ENCODE results near the gene FTCD. TPM values are rescaled to one million over a fixed set of nuclear protein-coding genes. Genes with fewer than 3 reads are reported as not detected.

Gene FTCD
- total RNA-seq, 1 experiment from 2014 or later: 5.9 TPM

GRCh38 chr21:46114963-46115362 lies 40.4 kb downstream of the FTCD start:
- ChIA-PET POLR2A (ENCODE audit: unreplicated experiment) (interaction anchor here (0.6 kb wide), 1 partner anchor 40 kb away, joined by 3 read pairs; no protein-coding TSS in a partner anchor), CTCF (interaction anchor here (0.5 kb wide), 1 partner anchor 14 kb away, joined by 6 read pairs; no protein-coding TSS in a partner anchor)
- Histone ChIP-seq H3K4me2 (no peak overlapping the region), H3K9me3 (ENCODE audit: insufficient read depth, low read depth) (no peaks in the 10 kb centered on the region), H4K20me1 (ENCODE audit: insufficient read depth) (no peaks in the 10 kb centered on the region), H3F3A (ENCODE audit: insufficient read depth, low read depth) (no peaks in the 10 kb centered on the region), H3K9me2 (ENCODE audit: insufficient read depth) (no peaks in the 10 kb centered on the region), H3K4me1 (replicated peaks; ENCODE audit: insufficient read depth) (no peaks in the 10 kb centered on the region), H3K36me3 (ENCODE audit: low read depth) (no peaks in the 10 kb centered on the region; the same call in 1 of the 2 replicates), H3K4me3 (no peak overlapping the region), H3K79me2 (ENCODE audit: low read depth) (no peaks in the 10 kb centered on the region), H3K27ac (no peak overlapping the region), H3K27me3 (ENCODE audit: insufficient read depth, low read depth) (no peaks in the 10 kb centered on the region), H2AFZ (no peak overlapping the region)
- no peak for TF ChIP-seq EZH2 (IDR thresholded peaks at IDR 0.05; ENCODE audit: low read depth)
- TF ChIP-seq, protein P1, sequence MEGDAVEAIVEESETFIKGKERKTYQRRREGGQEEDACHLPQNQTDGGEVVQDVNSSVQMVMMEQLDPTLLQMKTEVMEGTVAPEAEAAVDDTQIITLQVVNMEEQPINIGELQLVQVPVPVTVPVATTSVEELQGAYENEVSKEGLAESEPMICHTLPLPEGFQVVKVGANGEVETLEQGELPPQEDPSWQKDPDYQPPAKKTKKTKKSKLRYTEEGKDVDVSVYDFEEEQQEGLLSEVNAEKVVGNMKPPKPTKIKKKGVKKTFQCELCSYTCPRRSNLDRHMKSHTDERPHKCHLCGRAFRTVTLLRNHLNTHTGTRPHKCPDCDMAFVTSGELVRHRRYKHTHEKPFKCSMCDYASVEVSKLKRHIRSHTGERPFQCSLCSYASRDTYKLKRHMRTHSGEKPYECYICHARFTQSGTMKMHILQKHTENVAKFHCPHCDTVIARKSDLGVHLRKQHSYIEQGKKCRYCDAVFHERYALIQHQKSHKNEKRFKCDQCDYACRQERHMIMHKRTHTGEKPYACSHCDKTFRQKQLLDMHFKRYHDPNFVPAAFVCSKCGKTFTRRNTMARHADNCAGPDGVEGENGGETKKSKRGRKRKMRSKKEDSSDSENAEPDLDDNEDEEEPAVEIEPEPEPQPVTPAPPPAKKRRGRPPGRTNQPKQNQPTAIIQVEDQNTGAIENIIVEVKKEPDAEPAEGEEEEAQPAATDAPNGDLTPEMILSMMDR (conservative IDR thresholded peaks at IDR 0.05): no peak
- BruUV-seq (replicated peaks): no TSS peak
- no peak for DNase-seq
- intact Hi-C loops (cut with micrococcal nuclease; ENCODE audit: unreplicated experiment): no loop called here

GRCh38 chr21:46113497-46114176 lies 41.7 kb downstream of the FTCD start:
- BruUV-seq (replicated peaks): no TSS peak
- TF ChIP-seq, protein P1 (conservative IDR thresholded peaks at IDR 0.05): no peak
- TF ChIP-seq EZH2 (IDR thresholded peaks at IDR 0.05; ENCODE audit: low read depth): no peak
- Histone ChIP-seq H2AFZ (no peak overlapping the region), H3K9me2 (ENCODE audit: insufficient read depth) (no peaks in the 10 kb centered on the region), H3K9me3 (ENCODE audit: insufficient read depth, low read depth) (no peaks in the 10 kb centered on the region), H3K36me3 (ENCODE audit: low read depth) (no peaks in the 10 kb centered on the region; the same call in 1 of the 2 replicates), H3F3A (ENCODE audit: insufficient read depth, low read depth) (no peaks in the 10 kb centered on the region), H3K4me2 (no peak overlapping the region), H3K4me3 (no peak overlapping the region), H3K79me2 (ENCODE audit: low read depth) (no peaks in the 10 kb centered on the region), H4K20me1 (ENCODE audit: insufficient read depth) (no peaks in the 10 kb centered on the region), H3K4me1 (replicated peaks; ENCODE audit: insufficient read depth) (no peaks in the 10 kb centered on the region), H3K27ac (no peak overlapping the region), H3K27me3 (ENCODE audit: insufficient read depth, low read depth) (no peaks in the 10 kb centered on the region)
- intact Hi-C loops (cut with micrococcal nuclease; ENCODE audit: unreplicated experiment): no loop called here
- POLR2A ChIA-PET (ENCODE audit: unreplicated experiment): no interaction called here
- DNase-seq: no peak
- CTCF ChIA-PET: no interaction called here

- H3K27ac ChIP-seq: no peak overlapping the region
- H3K36me3 ChIP-seq (ENCODE audit: low read depth): no peaks in the 10 kb centered on the region; the same call in 1 of the 2 replicates
- H3K27me3 ChIP-seq (ENCODE audit: insufficient read depth, low read depth): no peaks in the 10 kb centered on the region
- ChIA-PET CTCF (no interaction called here), POLR2A (ENCODE audit: unreplicated experiment) (no interaction called here)
- H2AFZ ChIP-seq: no peak overlapping the region
- H3K9me3 ChIP-seq (ENCODE audit: insufficient read depth, low read depth): no peaks in the 10 kb centered on the region
- no peaks in the 10 kb centered on the region for H3K79me2 ChIP-seq (ENCODE audit: low read depth)
- no peaks in the 10 kb centered on the region for H4K20me1 ChIP-seq (ENCODE audit: insufficient read depth)
- no peaks in the 10 kb centered on the region for H3F3A ChIP-seq (ENCODE audit: insufficient read depth, low read depth)
- no peaks in the 10 kb centered on the region for H3K4me1 ChIP-seq (replicated peaks; ENCODE audit: insufficient read depth)
- no peak overlapping the region for H3K4me2 ChIP-seq
- no peak overlapping the region for H3K4me3 ChIP-seq
- intact Hi-C loops (cut with micrococcal nuclease; ENCODE audit: unreplicated experiment): no loop called here
- no peaks in the 10 kb centered on the region for H3K9me2 ChIP-seq (ENCODE audit: insufficient read depth)
- no peak for DNase-seq
- no peak for TF ChIP-seq EZH2 (IDR thresholded peaks at IDR 0.05; ENCODE audit: low read depth)
- TF ChIP-seq, protein P1 (conservative IDR thresholded peaks at IDR 0.05): no peak
- no TSS peak for BruUV-seq (replicated peaks)
Measured at GRCh38 chr21:46112725-46113215, 42.6 kb downstream of the FTCD start.
